Measurements from ENCODE around the gene PRKN. TPM values are rescaled to one million over a fixed set of nuclear protein-coding genes. Genes with fewer than 3 reads are reported as not detected.

PRKN gene
- total RNA-seq, 1 donor from 2014 or later: 1.2 TPM

DNA sequence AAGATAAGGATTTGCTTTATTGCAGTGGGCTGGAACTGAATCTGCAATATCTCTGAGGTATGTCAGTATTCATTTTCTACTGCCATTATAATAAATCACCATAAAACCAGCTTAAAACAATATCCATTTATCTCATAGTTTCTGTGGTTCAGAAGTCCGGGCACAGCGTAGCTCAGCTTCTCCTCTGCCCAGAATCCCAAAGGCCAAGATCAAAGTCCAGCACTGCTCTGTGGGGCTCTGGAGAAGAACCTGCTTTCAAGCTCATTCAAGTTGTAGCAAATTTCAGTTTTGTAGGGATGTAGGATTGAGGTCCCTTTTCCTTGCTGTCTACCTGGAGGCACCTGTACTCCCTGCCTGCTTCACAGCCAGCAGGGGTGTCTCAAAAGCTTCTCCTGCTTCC lies 1113.9 kb downstream of the PRKN start:
- H3K4me3 ChIP-seq (ENCODE audit: low read depth, low read length): no peak overlapping the region
- H3K36me3 ChIP-seq (ENCODE audit: control insufficient read depth, insufficient read depth, low read length): no peaks in the 10 kb centered on the region
- H3K27me3 ChIP-seq (ENCODE audit: control insufficient read depth, insufficient read depth, low read length): no peaks in the 10 kb centered on the region
- no peak for DNase-seq (ENCODE audit: low read depth)
- TF ChIP-seq, protein P1, sequence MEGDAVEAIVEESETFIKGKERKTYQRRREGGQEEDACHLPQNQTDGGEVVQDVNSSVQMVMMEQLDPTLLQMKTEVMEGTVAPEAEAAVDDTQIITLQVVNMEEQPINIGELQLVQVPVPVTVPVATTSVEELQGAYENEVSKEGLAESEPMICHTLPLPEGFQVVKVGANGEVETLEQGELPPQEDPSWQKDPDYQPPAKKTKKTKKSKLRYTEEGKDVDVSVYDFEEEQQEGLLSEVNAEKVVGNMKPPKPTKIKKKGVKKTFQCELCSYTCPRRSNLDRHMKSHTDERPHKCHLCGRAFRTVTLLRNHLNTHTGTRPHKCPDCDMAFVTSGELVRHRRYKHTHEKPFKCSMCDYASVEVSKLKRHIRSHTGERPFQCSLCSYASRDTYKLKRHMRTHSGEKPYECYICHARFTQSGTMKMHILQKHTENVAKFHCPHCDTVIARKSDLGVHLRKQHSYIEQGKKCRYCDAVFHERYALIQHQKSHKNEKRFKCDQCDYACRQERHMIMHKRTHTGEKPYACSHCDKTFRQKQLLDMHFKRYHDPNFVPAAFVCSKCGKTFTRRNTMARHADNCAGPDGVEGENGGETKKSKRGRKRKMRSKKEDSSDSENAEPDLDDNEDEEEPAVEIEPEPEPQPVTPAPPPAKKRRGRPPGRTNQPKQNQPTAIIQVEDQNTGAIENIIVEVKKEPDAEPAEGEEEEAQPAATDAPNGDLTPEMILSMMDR (IDR thresholded peaks at IDR 0.05; ENCODE audit: insufficient read depth, low read length, poor library complexity, severe bottlenecking): no peak

DNA sequence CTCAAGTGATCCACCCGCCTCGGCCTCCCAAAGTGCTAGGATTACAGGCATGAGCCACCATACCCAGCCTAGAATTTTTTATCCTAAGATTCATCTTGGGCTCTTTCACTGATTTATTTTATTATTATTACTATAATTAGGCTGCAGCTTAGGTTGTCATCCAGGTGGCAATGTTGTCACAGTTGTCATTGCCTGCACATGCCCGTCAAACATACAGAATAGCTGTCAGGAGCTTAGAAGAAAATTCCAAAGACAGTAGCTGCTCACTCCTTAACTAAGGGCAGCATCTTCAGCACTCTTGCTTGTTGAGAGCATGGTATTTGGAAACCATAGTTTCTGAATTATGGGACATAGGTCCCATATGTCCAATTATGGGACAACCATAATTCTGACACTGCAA lies 1118.8 kb downstream of the PRKN start:
- H3K36me3 ChIP-seq (ENCODE audit: control insufficient read depth, insufficient read depth, low read length): no peaks in the 10 kb centered on the region
- DNase-seq (ENCODE audit: low read depth): no peak
- TF ChIP-seq, protein P1 (IDR thresholded peaks at IDR 0.05; ENCODE audit: insufficient read depth, low read length, poor library complexity, severe bottlenecking): no peak
- no peaks in the 10 kb centered on the region for H3K27me3 ChIP-seq (ENCODE audit: control insufficient read depth, insufficient read depth, low read length)
- H3K4me3 ChIP-seq (ENCODE audit: low read depth, low read length): no peak overlapping the region

DNA sequence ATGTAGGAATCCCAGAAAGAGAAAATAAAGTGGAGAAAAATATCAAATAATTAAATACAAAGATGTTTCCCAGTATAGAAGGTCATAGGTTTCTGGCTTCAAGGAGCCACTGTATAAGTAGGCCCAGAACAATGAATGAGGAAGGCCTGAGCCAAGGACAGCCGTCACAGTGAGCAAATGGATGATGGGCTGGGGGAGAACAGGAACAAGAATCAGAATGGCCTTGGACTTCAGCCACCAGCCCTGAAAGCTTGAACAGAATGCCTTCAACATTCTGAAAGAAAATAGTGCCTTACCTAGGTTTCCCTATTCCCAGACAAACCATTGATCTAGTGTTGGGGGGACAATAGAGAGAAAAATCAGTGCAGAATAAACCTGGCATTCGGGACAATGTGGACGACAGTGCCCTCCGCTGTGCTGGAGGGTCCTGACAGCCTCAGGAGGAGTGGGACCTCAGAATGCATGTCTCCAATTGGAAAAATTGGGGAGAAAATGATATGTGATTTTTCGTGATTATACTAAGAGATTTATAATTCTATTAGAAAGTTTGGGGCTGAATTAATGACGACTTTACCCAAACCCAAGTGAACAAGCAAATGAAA lies 1119.8 kb downstream of the PRKN start:
- no peaks in the 10 kb centered on the region for H3K36me3 ChIP-seq (ENCODE audit: control insufficient read depth, insufficient read depth, low read length)
- H3K4me3 ChIP-seq (ENCODE audit: low read depth, low read length): no peak overlapping the region
- TF ChIP-seq, protein P1 (IDR thresholded peaks at IDR 0.05; ENCODE audit: insufficient read depth, low read length, poor library complexity, severe bottlenecking): no peak
- no peak for DNase-seq (ENCODE audit: low read depth)
- no peaks in the 10 kb centered on the region for H3K27me3 ChIP-seq (ENCODE audit: control insufficient read depth, insufficient read depth, low read length)

DNA sequence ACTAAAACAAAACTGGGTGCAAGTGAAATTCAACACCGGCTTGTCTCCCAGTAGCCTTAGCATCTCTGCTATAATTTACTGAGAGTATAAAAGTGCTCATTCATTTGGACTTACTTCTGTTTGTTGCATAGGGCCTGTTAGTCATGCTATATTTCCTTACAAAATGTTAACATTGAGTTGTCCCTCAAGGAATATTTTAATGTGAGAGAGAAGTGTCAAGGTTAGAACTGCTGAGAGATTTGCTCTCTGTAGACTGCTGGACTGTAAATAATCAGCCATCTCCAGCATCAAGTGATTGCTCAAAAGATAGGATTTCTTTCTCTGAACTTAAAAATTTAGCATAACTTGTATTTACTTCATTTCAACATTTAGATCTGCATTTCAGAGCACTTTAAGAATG lies 1125.2 kb downstream of the PRKN start:
- no peaks in the 10 kb centered on the region for H3K36me3 ChIP-seq (ENCODE audit: control insufficient read depth, insufficient read depth, low read length)
- TF ChIP-seq, protein P1 (IDR thresholded peaks at IDR 0.05; ENCODE audit: insufficient read depth, low read length, poor library complexity, severe bottlenecking): no peak
- no peak for DNase-seq (ENCODE audit: low read depth)
- no peak overlapping the region for H3K4me3 ChIP-seq (ENCODE audit: low read depth, low read length)
- no peaks in the 10 kb centered on the region for H3K27me3 ChIP-seq (ENCODE audit: control insufficient read depth, insufficient read depth, low read length)

DNA sequence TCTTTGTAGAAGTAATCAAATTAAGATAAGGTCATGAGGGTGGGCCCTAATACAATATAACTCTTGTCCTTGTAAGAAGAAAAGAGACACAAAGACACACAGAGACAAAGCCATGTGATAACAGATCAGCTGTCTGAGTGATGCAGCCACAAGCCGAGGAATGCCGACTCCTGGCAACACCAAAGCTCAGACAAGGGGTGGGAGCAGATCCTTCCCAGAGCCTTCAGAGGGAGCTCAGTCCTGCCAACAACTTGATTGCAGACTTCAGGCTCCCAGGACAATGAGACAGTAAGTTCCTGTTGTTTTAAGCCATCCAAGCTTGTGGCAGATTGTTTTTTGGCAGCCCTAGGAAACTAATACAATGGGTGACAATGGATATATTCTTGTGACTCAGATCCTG lies 1128.7 kb downstream of the PRKN start:
- TF ChIP-seq, protein P1 (IDR thresholded peaks at IDR 0.05; ENCODE audit: insufficient read depth, low read length, poor library complexity, severe bottlenecking): no peak
- H3K36me3 ChIP-seq (ENCODE audit: control insufficient read depth, insufficient read depth, low read length): no peaks in the 10 kb centered on the region
- no peak for DNase-seq (ENCODE audit: low read depth)
- H3K27me3 ChIP-seq (ENCODE audit: control insufficient read depth, insufficient read depth, low read length): no peaks in the 10 kb centered on the region
- no peak overlapping the region for H3K4me3 ChIP-seq (ENCODE audit: low read depth, low read length)

Measured in kidney epithelial cell (primary cell).